Activated effector memory CD4-positive, alpha-beta T cell treated with anti-CD3 and anti-CD28 coated beads, Interleukin-2, amount 50 U/mL, for 16 hours (primary cell): Measurements from ENCODE around the gene ZBTB40.

Source experiments
- DNase-seq: peaks from one replicate; pipeline ENCODE4 v3.0.0-alpha.2; 2020

The ZBTB40 gene

DNA sequence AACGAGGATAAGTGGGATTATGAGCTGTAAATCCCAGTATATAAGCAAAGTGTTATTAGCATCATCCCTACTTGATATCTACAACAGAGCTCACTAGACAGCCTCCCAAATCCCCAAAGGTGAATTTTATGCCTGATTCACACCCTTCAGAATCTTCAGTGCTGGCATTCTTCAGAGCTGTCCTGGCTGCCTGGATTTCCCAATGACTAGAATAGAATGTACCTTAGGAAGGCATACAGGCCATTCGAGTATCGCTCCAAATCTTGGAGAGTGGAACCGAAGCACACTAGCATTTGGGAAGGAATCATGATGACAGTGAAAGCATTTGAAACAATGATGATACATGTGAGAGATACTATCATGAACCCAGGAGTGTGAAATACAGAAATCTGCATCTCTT is 22.3 kb downstream of the ZBTB40 start:
- no peak for DNase-seq

DNA sequence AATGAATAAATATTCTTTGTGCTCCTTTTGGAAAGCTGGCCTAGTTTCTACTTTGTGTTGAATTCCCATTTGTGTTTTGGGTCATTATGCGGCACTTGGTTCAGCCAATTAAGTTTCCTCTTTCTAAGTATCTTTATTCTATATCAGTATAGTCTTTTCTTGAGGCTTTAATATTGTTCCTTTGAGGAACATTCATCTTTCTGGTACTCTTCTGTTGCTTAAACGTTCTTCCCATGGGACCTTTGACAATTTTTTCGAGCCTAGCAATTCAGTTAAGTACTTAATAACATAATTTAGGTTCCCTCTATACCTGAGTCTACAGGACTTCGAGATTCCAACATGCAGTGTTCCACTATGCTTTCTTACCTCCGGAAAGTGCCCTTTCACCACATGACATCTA is 24.9 kb downstream of the ZBTB40 start:
- no peak for DNase-seq

DNA sequence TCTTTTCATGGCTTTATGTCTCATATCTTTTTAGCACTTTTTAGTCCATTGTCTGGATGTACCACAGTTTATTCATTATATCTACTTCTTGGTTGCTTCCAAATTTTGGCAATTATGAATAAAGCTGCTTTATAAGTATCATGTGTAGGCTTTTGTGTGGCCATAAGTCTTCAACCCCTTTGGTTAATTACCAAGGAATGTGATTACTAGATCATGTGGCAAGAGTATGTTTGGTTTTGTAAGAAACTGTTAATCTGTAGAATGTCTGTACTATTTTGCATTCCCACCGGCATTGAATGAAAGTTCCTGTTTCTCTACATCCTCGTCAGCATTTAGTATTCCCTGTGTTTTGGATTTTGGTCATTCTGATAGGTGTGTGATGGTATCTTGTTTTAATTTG is 31.5 kb downstream of the ZBTB40 start:
- no peak for DNase-seq

DNA sequence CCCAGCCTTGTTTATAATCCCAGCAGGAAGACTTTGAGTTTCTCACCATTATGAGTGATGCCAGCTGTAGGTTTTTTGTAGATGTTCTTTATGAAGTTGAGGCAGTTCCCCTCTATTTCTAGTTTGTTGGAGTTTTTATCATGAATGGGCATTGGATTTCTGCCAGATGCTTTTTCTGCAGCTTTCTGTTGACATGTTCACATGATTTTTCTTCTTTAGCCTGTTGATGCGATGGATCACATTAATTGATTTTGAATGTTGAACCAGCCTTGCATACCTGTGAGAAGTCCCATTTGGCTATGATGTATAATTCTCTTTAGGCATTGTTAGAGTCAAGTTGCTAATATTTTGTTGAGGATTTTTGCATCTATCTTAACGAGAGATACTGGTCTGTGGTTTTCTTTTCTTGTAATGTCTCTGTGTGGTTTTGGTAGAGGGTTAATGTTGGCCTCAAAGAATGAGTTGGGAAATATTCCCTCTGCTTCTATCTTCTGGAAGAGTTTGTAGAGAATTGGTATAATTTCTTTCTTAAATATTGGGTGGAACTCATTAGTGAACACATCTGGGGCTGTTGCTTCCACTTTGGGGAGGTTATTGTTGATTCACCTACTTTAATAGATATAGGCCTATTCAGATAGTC is 33.2 kb downstream of the ZBTB40 start:
- DNase-seq = no peak

DNA sequence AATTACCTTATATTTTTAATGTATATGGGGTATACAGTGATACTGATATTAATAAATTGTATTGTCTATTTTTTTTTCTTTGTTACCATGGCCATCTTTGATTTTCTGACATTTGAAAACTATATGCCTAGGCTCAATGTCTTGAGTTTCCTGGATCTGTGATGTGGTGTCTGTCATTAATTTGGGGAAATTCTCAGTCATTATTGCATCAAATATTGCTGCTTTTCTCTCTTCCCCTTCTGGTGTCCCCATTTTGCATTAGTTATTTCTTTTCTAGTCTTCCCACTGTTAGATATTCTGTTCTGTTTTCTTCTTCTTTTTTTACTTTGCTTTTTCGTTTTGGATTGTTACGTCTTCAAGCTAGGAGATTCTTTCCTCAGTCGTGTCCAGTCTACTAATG is 33.8 kb downstream of the ZBTB40 start:
- no peak for DNase-seq

DNA sequence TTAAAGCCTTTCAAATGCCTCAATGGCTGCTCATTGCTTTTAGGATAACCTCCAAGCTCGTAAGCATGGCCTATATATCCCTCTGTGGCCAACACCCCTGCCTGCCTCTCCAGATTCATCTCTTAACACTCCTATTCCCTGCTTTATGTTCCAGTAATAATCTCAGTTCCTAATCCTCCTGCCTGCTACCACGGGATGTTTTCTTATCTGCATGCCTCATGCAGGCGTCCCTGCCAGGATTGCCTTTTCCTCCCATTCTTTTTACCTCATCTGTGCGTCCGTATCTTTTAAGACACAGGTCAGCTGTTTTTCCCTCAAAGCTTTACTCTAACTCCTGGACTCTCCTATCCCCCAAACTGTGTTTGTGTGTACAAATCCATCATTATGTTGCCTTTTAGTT is 36.1 kb downstream of the ZBTB40 start:
- no peak for DNase-seq

DNA sequence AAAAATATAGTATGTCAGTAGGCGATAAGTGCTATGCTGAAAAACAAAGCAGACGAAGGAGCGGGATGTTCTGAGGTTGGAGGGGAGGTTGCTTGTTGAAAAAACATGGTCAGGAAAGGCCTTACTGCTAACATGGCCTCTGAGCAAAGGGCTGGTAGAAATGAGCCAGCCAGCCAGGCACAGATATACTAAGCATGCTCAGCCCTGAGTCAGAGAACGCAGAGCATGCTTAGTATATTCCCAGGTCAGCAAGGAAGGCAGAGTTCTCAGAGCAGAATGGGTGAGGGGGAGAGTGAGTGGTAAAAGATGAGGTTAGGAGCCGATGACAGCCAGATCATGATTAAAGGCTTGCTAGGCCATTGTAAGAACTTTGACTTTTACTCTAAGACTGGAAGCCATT is 36.7 kb downstream of the ZBTB40 start:
- no peak for DNase-seq

DNA sequence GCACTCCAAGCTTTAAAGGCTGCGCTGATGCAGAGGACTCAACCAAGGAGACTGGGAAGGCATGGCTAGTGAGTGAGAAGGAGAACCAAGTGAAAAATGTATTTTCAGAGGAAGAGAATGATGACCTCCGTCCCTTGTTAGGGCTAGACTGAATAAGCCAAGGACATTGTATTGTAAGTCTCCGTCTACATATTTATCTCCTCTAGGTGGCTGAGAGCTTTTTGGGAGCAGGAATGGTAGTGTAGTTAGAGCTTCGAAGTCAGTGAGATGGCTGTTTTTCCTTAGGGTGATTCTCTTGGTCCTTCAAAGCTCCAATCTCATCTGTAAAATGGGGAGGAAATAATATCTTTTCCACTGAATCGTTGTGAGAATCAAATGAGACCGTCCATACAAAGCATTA is 37.6 kb downstream of the ZBTB40 start:
- DNase-seq = no peak

DNA sequence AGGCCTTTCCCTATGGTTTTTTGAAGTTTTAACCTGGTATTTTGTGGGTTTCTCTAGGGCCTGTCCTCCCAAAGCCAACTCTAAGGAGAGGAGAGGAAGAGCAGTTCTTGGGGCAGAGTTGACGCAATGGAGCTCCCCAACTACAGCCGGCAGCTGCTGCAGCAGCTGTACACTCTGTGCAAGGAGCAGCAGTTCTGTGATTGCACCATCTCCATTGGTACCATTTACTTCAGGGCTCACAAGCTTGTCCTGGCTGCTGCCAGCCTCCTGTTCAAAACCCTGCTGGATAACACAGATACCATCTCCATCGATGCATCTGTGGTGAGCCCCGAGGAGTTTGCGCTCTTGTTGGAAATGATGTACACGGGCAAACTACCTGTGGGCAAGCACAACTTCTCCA is 38.2 kb downstream of the ZBTB40 start:
- no peak for DNase-seq

DNA sequence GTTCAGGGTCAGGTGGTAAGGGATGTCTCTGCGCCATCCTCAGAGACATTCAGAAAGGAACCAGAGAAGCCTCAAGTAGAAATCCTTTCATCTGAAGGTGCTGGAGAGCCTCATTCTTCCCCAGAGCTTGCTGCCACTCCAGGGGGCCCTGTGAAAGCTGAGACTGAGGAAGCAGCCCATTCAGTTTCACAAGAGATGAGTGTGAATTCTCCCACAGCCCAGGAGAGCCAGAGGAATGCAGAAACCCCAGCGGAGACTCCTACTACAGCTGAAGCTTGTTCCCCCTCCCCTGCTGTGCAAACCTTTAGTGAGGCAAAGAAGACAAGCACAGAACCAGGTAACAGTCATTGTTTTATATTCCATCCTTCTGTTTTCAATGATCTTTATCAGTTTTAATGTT is 38.7 kb downstream of the ZBTB40 start:
- no peak for DNase-seq

DNA sequence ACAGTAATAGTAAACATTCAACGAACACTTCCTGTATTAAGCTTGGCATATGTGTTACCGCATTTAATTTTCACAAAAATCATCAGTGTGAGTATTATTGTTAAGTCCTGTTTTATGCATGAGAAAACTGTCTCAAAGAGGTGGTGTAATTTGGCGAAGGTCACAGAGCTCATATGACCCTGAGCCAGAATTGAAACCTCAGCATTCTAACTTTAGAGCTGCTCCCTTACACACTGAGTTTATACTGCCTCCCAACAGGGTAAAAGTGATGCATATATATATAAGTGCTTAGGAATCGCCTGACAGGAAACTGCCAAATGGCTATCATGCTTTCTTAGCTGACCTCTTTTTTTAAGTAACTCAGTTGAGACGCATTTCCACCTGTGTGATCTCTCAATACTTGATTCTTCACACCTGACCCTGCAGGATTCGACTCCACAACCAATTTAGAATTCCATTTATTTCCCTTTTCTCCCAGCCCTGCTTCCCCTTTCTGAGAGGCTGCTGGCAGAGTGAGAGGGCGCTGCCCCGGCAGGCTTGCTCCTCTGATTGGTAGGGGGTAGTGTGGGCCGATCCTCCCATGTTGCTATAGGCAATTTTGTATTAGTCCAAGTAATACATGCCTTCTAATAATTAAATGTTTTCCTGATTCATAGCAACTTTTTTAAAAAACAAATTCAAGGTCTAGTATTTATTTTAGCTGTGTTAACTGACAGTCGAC is 40.5 kb downstream of the ZBTB40 start:
- no peak for DNase-seq

DNA sequence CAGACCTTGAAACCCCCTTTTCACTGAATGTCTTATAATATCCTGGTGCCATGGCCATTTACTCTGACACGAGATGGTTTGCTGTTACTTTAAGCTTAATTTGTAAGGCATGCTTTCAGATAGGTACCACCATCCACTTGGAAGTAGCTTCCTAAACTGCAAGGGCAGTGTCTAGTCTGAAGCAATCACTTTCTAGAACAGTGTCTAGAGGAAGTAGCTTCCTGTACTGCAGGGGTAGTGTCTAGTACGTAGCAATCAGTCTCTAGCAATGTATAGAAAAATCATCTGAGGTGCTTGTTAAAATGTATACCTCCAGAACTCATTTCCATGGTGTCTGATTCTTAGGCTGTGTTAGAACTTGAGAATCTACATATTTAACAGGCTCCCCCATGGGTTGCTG is 42.5 kb downstream of the ZBTB40 start:
- DNase-seq = no peak

DNA sequence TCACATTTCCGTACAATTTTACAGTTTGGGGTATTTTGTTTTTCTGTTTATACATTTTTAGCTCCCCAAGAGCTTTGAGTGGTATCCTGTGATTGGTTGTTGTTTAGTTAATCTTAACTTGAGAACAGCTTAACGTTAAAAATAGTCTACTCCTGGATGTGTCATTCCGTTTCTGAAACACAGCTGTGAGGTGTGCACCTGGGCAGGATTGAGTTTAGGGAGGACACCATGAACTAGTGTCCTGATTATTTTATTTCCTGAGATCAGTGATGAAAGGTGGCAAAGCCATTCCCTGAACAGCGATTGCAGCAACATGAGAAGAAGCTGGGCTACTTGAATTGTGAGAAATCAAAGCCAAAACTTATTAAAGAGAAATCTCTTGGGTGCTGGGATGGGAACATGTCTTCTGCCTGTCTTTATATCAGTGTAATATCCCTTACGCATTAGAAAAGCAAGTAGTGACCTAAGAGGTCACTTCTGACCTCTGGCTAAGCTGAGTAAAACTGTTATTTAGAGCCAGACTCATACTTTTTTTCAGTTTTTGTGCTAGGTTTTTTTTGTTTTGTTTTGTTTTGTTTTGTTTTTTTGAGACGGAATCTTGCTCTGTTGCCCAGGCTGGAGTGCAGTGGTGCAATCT is 43.4 kb downstream of the ZBTB40 start:
- DNase-seq = no peak

DNA sequence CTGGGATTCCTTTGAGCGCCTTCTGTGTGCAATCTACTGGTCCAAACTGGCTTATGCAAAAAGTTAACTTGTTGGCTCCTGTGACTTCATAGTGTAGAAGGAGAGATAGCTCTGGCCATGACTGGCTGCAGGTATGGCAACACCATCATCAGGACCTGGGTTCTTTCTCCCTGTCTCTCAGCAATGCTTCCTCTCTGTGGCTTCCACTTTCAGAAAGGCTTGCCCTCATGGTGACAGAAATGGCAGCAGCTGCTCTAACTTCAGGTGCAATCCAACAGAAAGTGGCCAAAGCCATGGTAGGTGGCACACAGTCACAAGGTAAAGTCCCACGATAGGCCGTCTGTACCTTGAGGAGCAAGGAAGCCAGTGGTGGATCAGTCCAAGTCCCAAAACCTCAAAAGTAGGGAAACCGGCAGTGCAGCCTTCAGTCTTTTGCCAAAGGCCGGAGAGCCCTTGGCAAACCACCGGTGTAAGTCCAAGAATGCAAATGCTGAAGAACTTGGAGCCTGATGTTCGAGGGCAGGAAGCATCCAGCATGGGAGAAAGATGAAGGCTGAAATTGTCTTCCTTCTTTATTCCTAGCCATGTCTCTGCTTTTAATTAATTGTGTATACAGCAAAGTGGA is 45.0 kb downstream of the ZBTB40 start:
- no peak for DNase-seq

DNA sequence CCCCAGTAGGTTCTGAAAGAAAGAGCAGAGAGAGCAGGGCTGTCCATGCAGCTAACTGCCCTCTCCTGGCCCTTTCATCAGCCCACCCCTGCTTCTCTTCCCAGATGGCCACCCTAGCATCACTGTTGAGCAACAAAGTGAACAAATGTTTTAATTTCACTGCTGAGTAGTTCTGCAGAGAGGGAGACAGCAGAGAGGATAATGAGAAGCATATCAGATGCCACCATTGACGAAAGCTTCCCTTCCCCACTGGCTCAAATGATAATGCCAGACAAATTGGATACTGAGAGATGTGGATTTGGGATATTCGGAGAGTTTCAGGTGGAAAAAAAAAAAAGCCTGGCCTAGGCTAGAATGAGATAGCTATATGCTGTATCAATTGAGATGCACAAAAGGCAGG is 46.8 kb downstream of the ZBTB40 start:
- DNase-seq = no peak

DNA sequence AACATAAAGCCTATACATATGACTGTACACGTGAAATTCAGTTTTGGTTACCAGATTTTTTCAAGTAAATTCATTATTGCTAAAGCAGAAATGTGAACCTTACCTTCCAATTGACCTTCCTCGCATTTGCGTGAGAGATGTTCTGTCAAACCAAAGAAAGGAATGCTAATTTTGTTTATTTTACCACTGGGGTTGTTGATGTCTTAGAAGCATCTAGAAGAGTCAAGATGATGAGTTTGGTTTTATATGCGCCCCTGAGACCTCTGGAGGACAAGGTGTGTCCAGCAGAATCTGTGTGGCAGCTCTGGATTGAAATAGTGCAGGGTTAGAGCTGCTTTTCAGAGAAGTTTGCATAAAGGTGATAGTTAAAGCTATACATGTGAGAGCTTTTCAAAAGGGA is 48.4 kb downstream of the ZBTB40 start:
- no peak for DNase-seq

DNA sequence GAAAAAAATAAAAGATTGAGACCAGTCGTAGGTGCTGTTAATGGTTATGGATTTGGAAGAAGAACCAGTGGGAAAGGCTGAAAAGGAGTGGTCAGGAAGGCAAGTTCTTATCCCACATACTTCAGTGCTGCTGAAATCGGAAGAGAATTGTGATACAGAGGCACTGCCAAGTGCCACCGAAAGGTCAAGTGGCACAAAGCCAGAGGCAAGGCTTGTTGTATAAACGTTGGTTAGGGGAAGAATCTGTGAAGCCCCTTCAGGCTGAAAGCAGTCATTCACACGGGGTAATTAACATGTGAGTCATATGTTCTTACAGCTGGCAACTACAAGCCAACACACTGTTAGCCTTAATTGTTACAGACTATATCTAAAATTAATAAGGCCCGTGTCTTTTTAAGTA is 48.8 kb downstream of the ZBTB40 start:
- DNase-seq = no peak

DNA sequence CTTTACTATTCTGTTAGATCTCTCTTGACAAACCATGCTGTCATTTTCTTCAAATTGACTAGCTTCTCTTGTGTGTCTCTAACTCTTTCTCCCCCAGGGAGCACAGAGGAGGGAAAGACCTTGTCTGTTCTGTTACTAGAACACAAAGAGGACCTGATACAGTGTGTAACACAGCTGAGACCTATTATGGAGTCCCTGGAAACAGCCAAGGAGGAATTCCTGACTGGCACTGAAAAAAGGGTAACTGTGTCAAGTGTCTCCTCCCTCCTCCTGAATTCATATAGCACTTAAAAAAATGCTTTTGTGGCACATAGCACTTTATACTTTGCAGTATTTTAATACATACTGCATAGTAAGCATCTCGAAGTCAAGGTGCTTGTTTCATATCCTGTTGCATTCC is 50.6 kb downstream of the ZBTB40 start:
- DNase-seq = no peak

DNA sequence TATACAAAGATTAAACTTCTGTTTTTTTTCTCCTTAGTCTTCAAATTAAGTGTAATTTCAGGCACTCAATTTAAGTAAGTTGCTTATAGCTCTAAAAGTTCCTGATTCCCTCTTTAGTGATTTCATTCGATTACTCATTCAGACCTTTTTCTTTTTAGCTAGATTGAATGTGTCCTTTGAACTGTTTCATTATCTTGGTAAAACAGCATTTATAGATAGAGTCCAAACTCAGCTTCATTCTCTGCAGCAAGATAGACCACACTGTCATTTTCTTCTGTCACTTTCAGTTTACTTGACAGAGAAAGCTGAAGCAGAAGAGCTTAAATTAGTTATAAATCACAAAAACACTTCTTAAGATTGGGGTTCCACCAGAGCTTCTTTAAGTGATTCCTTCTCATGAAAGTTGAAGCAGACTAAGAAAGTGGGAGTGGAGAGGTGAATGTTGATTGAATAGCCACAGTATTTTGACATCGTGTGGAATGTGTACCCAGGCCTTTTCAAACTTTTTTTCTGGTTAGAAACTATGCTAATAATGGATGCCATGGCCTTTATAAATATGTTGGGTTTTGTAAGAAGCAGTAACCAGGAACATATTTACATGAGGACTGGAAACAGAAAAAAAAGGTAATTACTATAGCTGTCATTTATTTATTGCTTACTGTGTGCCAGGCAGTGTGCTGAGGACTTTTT is 52.2 kb downstream of the ZBTB40 start:
- no peak for DNase-seq

DNA sequence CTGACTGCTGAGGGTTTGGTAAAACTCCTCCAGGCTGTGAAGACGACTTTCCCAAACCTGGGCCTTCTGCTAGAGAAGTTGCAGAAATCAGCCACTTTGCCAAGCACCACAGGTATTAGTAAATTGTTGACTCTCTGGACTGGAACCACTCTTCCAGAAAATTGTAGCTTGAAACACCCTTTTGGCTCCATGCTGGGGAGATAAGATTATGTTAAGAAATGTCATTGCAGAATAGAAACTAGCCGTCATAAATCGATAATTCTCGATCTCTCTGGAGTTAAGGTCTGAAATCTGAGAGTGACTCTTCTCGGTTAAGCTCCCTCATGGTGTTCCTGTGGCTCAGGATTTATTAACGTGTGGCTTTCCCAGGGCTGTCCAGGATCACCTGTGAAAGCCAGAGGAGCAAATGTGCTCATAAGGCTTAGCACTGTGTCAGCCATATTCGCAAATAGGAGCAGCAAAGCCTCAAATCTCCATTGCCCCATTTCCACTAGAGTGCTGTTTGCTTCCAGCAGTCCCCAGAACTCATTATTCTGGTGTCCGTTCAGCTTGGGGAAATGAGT is 54.6 kb downstream of the ZBTB40 start:
- no peak for DNase-seq

DNA sequence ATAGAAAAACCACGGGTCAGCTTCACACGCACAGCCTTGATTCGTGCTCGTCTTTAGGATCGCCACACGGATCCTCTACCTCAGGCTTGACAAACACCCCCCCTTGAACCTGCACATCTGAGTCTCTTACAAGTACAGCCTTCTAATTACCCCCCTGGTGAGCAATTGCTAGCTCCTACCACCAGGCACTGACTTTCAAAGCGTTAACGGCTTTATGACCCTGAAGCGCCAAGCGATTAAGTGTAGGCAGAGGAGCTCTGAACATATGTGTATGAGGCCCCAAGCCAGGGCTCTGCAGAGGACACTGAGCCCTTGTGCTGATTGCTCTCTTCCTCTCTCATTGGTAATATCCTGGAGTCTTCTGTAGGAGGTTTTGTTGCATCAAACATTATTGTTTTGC is 55.9 kb downstream of the ZBTB40 start:
- DNase-seq = no peak

DNA sequence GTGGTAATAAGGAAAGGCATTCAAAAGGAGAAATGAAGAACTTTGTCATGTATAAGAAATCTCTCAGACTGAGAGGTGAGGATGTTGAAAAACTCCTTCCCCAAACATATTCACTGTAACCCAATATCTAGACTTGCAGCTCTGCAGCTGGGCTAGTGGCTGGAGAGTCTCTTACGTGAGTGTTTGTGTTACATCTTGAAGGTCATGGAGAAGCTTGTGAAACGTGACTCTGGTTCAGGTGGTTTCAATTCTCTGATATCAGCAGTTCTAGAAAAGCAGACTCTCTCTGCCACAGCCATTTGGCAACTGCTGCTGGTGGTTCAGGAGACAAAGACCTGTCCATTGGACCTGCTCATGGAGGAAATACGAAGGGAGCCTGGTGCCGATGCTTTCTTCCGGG is 56.7 kb downstream of the ZBTB40 start:
- no peak for DNase-seq

DNA sequence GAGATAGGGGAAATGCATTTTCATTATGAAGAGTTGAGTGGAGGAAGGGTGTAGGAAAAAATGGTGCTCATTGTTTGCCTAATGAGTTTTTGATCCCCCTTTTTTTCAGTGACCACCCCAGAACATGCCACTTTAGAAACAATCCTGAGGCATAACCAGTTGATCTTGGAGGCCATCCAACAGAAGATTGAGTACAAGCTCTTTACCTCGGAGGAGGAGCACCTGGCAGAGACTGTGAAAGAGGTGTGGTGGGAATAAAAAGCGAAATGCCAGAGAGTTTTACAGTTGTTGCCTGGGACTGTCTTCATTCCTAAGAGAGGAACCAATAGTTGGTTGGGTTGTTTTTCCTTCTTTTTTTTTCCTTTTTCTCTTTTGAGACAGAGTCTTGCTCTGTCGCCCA is 57.3 kb downstream of the ZBTB40 start:
- DNase-seq = no peak
